Transverse colon (tissue), 4 donors: ENCODE results near the gene IPO11. TPM values are rescaled to one million over a fixed set of nuclear protein-coding genes. Genes with fewer than 3 reads are reported as not detected.

ENCODE experiments used
- DNase-seq: peaks from one replicate; pipeline ENCODE4 v3.0.0-alpha.2; 2019
- H3K27ac ChIP-seq, 4 donors: fragments of 200-600 bp; sonication (generic); 2 replicates each; pipeline ENCODE4 v1.5.1; 2016 to 2018; ENCODE audit warnings: inconsistent platforms in 4 of 4
- H3K27me3 ChIP-seq: fragments of 200-600 bp; sonication (generic); 2 replicates; pipeline ENCODE4 v1.5.1; 2017; ENCODE audit warnings: inconsistent platforms
- H3K36me3 ChIP-seq, 4 donors: fragments of 200-600 bp; sonication (generic); 2 replicates each; pipeline ENCODE4 v1.5.1; 2017 to 2019; ENCODE audit warnings: inconsistent platforms in 4 of 4
- H3K4me1 ChIP-seq, 4 donors: fragments of 200-600 bp; sonication (generic); 2 replicates each; pipeline ENCODE4 v1.5.1; 2017 to 2020; ENCODE audit warnings: inconsistent platforms in 4 of 4
- H3K4me3 ChIP-seq, 4 donors: fragments of 200-600 bp; sonication (generic); 1 replicate in 1 of 4; 2 replicates in 3 of 4; pipeline versions ENCODE4 v1.5.1 to v1.6.1; 2017 to 2019; ENCODE audit warnings: inconsistent platforms in 4 of 4
- H3K9me3 ChIP-seq, 2 donors: fragments of 200-600 bp; sonication (generic); 2 replicates each; pipeline ENCODE4 v1.5.1; 2017 to 2019; ENCODE audit warnings: inconsistent platforms in 2 of 2
- CTCF ChIP-seq, 5 experiments: fragments of 200-600 bp in 3 of 5; fragments of 450-650 bp in 2 of 5; sonication (generic) in 3 of 5; IDR thresholded peaks; 1 replicate in 2 of 5; 2 replicates in 3 of 5; pipeline ENCODE4 v1.5.1; 2016 to 2017; ENCODE audit warnings: antibody characterized with exemption in 5 of 5, inconsistent platforms in 3 of 5, mild to moderate bottlenecking in 2 of 5, moderate library complexity in 1 of 5
- EP300 ChIP-seq: sonication (generic); formaldehyde crosslinking; IDR thresholded peaks from one replicate; pipeline ENCODE4 v1.6.1; 2017; ENCODE audit warnings: antibody characterized with exemption, low read depth
- POLR2A ChIP-seq: fragments of 450-650 bp; IDR thresholded peaks from one replicate; pipeline ENCODE4 v1.6.1; 2016; ENCODE audit warnings: antibody characterized with exemption, mild to moderate bottlenecking, moderate library complexity
- POLR2AphosphoS5 ChIP-seq, 3 donors: sonication (generic); formaldehyde crosslinking; IDR thresholded peaks; one replicate each; pipeline ENCODE4 v1.6.1; 2016; ENCODE audit warnings: antibody characterized with exemption in 3 of 3
- WGBS, 2 donors: methylation state at CpG; one replicate each; pipeline ENCODE4 v1.1.5; 2018; ENCODE audit warnings: low coverage in 1 of 2; 5-methylcytosine and 5-hydroxymethylcytosine counted together
- in situ Hi-C, 4 donors: fragments of 200-750 bp; cut with MboI; loops; one replicate each; pipeline versions ENCODE4 v1.15.0 to v1.15.1; 2017; ENCODE audit warnings: low sequenced_read_pairs in 3 of 4, low pct_ligation_motif_present in 1 of 4, low pct_unique_long_range_greater_than_20kb in 1 of 4
- intact Hi-C: fragments of 100-400 bp; cut with DNase I; formaldehyde crosslinking; loops from one replicate; pipeline ENCODE4 v1.15.1; 2023; ENCODE audit warnings: low total_unique reads
- total RNA-seq, 4 donors: library from RNA; depleted of rRNA; stranded (reverse); fragments of >200 nt; gene quantifications; one replicate each; pipeline ENCODE4 v1.1.0, GENCODE V29; 2016

IPO11 gene
- total RNA-seq, 4 donors from 2014 or later, result 6.4 to 37.8 (median 16.3) TPM

GRCh38 chr5:62550103-62550502, 137.5 kb downstream of the IPO11 start:
- Histone ChIP-seq H3K4me3 (no peak overlapping the region), H3K4me1 (no peaks in the 10 kb centered on the region), H3K36me3 (no peaks in the 10 kb centered on the region), H3K27me3 (no peaks in the 10 kb centered on the region), H3K27ac (no peak overlapping the region), H3K9me3 (no peaks in the 10 kb centered on the region)
- no peak for DNase-seq
- WGBS, 2 donors, result 87 to 96% methylated on average over 2 of the region's 2 CpGs
- TF ChIP-seq POLR2AphosphoS5 (IDR thresholded peaks at IDR 0.05), result no peak
- no peak for TF ChIP-seq EP300
- TF ChIP-seq POLR2A, result no peak
- TF ChIP-seq CTCF (IDR thresholded peaks at IDR 0.05), result no peak
- in situ Hi-C loops (no loop called here), intact Hi-C loops (no loop called here)

GRCh38 chr5:62555930-62556329, 143.4 kb downstream of the IPO11 start:
- no peak for DNase-seq
- Histone ChIP-seq H3K27ac (no peak overlapping the region), H3K4me3 (no peak overlapping the region), H3K27me3 (no peaks in the 10 kb centered on the region), H3K36me3 (no peaks in the 10 kb centered on the region), H3K9me3 (no peaks in the 10 kb centered on the region), H3K4me1 (no peaks in the 10 kb centered on the region)
- intact Hi-C loops, result no loop called here
- in situ Hi-C loops, result no loop called here
- TF ChIP-seq CTCF (IDR thresholded peaks at IDR 0.05), result no peak
- no peak for TF ChIP-seq POLR2A
- TF ChIP-seq EP300, result no peak
- TF ChIP-seq POLR2AphosphoS5 (IDR thresholded peaks at IDR 0.05), result no peak

- 90 to 94% methylated on average over 3 of the region's 3 CpGs for WGBS, 2 donors
- in situ Hi-C loops (no loop called here), intact Hi-C loops (no loop called here)
- H3K27ac ChIP-seq, result no peak overlapping the region
- H3K36me3 ChIP-seq, result no peaks in the 10 kb centered on the region
- H3K4me1 ChIP-seq, result no peaks in the 10 kb centered on the region
- H3K4me3 ChIP-seq, result no peak overlapping the region
- H3K27me3 ChIP-seq, result no peaks in the 10 kb centered on the region
- TF ChIP-seq POLR2AphosphoS5 (IDR thresholded peaks at IDR 0.05) (no peak), CTCF (IDR thresholded peaks at IDR 0.05) (no peak), POLR2A (no peak), EP300 (no peak)
- H3K9me3 ChIP-seq, result no peaks in the 10 kb centered on the region
- DNase-seq, result no peak
Measured at GRCh38 chr5:62558941-62559340, 146.4 kb downstream of the IPO11 start.

- TF ChIP-seq EP300, result no peak
- TF ChIP-seq POLR2A, result no peak
- no peak for TF ChIP-seq CTCF (IDR thresholded peaks at IDR 0.05)
- no peak for TF ChIP-seq POLR2AphosphoS5 (IDR thresholded peaks at IDR 0.05)
- Histone ChIP-seq H3K4me3 (no peak overlapping the region), H3K36me3 (peaks cover 0 to 5% (median 0%) of the 10 kb centered on the region in 4 donors), H3K27me3 (no peaks in the 10 kb centered on the region), H3K9me3 (no peaks in the 10 kb centered on the region), H3K4me1 (no peaks in the 10 kb centered on the region), H3K27ac (no peak overlapping the region)
- in situ Hi-C loops (no loop called here), intact Hi-C loops (no loop called here)
- no peak for DNase-seq
- WGBS, 2 donors, result 91 to 100% methylated on average over 1 of the region's 1 CpG
Measured at GRCh38 chr5:62560786-62561185, 148.2 kb downstream of the IPO11 start.
